ENCODE data around the gene IFNA16. TPM values are rescaled to one million over a fixed set of nuclear protein-coding genes. Genes with fewer than 3 reads are reported as not detected.

The IFNA16 gene
- total RNA-seq, 1 experiment from 2014 or later, result not detected

Other genes starting within 250 kb of the IFNA16 start
- gene HACD4, start 185.7 kb downstream of the IFNA16 start, total RNA-seq (2014; rRNA removed; shearing (Covaris generic)), result 0.42 and 0.55 TPM in 2 replicates
- gene IFNB1, start 139.4 kb downstream of the IFNA16 start, total RNA-seq (2014; rRNA removed; shearing (Covaris generic)), result not detected in 2 replicates
- gene IFNW1, start 75.5 kb downstream of the IFNA16 start, total RNA-seq (2014; rRNA removed; shearing (Covaris generic)), result not detected in 2 replicates
- not detected in 2 replicates for gene IFNA21, start 50.7 kb downstream of the IFNA16 start, total RNA-seq (2014; rRNA removed; shearing (Covaris generic))
- not detected in 2 replicates for gene IFNA4, start 29.7 kb downstream of the IFNA16 start, total RNA-seq (2014; rRNA removed; shearing (Covaris generic))
- not detected in 2 replicates for gene IFNA7, start 15.1 kb downstream of the IFNA16 start, total RNA-seq (2014; rRNA removed; shearing (Covaris generic))
- not detected in 2 replicates for gene IFNA10, start 10.2 kb downstream of the IFNA16 start, total RNA-seq (2014; rRNA removed; shearing (Covaris generic))
- not detected in 2 replicates for gene IFNA17, start 10.9 kb upstream of the IFNA16 start, total RNA-seq (2014; rRNA removed; shearing (Covaris generic))
- not detected in 2 replicates for gene IFNA14, start 22.7 kb upstream of the IFNA16 start, total RNA-seq (2014; rRNA removed; shearing (Covaris generic))
- gene IFNA5, start 88.0 kb upstream of the IFNA16 start, total RNA-seq (2014; rRNA removed; shearing (Covaris generic)), result not detected in 2 replicates
- gene KLHL9, start 118.1 kb upstream of the IFNA16 start, total RNA-seq (2014; rRNA removed; shearing (Covaris generic)), result 12.1 and 12.2 TPM in 2 replicates
- not detected in 2 replicates for gene IFNA6, start 133.6 kb upstream of the IFNA16 start, total RNA-seq (2014; rRNA removed; shearing (Covaris generic))
- not detected in 2 replicates for gene IFNA13, start 150.7 kb upstream of the IFNA16 start, total RNA-seq (2014; rRNA removed; shearing (Covaris generic))
- gene IFNA2, start 168.1 kb upstream of the IFNA16 start, total RNA-seq (2014; rRNA removed; shearing (Covaris generic)), result not detected in 2 replicates
- not detected in 2 replicates for gene IFNA8, start 191.8 kb upstream of the IFNA16 start, total RNA-seq (2014; rRNA removed; shearing (Covaris generic))
- not detected in 2 replicates for gene IFNA1, start 223.1 kb upstream of the IFNA16 start, total RNA-seq (2014; rRNA removed; shearing (Covaris generic))

Measured in H7 (cell line).